Glutamatergic neuron (in vitro differentiated cells): ENCODE data around the gene INPP4B. TPM values are rescaled to one million over a fixed set of nuclear protein-coding genes. Genes with fewer than 3 reads are reported as not detected.

Source experiments
- DNase-seq: peaks from one replicate; pipeline ENCODE4 v3.0.0; 2022
- H3K27ac Mint-ChIP-seq: one replicate; pipeline ENCODE4 v1.8.0; 2020; ENCODE audit warnings: mild to moderate bottlenecking, mixed read lengths, inconsistent platforms; ENCODE audit not compliant: unreplicated experiment
- H3K27me3 Mint-ChIP-seq: one replicate; pipeline ENCODE4 v1.8.0; 2020; ENCODE audit warnings: mild to moderate bottlenecking, moderate library complexity, mixed read lengths, inconsistent platforms; ENCODE audit not compliant: unreplicated experiment
- H3K36me3 Mint-ChIP-seq: one replicate; pipeline ENCODE4 v1.8.0; 2020; ENCODE audit warnings: mild to moderate bottlenecking, mixed read lengths, inconsistent platforms; ENCODE audit not compliant: unreplicated experiment
- H3K4me1 Mint-ChIP-seq: one replicate; pipeline ENCODE4 v1.8.0; 2020; ENCODE audit warnings: mild to moderate bottlenecking, low read depth, mixed read lengths, inconsistent platforms; ENCODE audit not compliant: unreplicated experiment
- H3K4me3 Mint-ChIP-seq: one replicate; pipeline ENCODE4 v1.8.0; 2020; ENCODE audit warnings: mild to moderate bottlenecking, mixed read lengths, inconsistent platforms; ENCODE audit not compliant: unreplicated experiment
- H3K9me3 Mint-ChIP-seq: one replicate; pipeline ENCODE4 v1.8.0; 2020; ENCODE audit warnings: mild to moderate bottlenecking, moderate library complexity, mixed read lengths, inconsistent platforms; ENCODE audit not compliant: unreplicated experiment
- total RNA-seq: library from RNA; stranded (reverse); fragmentation: NEBNext Ultra II Directional; extraction: Animal tissue kit (Norgen Biotek cat#: 25700); gene quantifications from one replicate; pipeline ENCODE4 v1.2.1, GENCODE V29; 2021; ENCODE audit not compliant: unreplicated experiment
- TF ChIP-seq, protein P1 (sequence below): fragments of 200-600 bp; sonication (generic); IDR thresholded peaks from one replicate; pipeline ENCODE4 v1.5.0; 2021; ENCODE audit not compliant: partially characterized antibody, unreplicated experiment

The INPP4B gene
- total RNA-seq, 1 donor from 2014 or later = 2.4 TPM

GRCh38 chr4:142348613-142349021 is 497.5 kb downstream of the INPP4B start:
- Mint-ChIP-seq H3K4me3 (no peak overlapping the region), H3K27me3 (no peaks in the 10 kb centered on the region), H3K36me3 (no peaks in the 10 kb centered on the region), H3K27ac (no peak overlapping the region), H3K4me1 (peaks cover 27% of the 10 kb centered on the region), H3K9me3 (no peaks in the 10 kb centered on the region)
- DNase-seq = peak; percentile 18
- TF ChIP-seq, protein P1, sequence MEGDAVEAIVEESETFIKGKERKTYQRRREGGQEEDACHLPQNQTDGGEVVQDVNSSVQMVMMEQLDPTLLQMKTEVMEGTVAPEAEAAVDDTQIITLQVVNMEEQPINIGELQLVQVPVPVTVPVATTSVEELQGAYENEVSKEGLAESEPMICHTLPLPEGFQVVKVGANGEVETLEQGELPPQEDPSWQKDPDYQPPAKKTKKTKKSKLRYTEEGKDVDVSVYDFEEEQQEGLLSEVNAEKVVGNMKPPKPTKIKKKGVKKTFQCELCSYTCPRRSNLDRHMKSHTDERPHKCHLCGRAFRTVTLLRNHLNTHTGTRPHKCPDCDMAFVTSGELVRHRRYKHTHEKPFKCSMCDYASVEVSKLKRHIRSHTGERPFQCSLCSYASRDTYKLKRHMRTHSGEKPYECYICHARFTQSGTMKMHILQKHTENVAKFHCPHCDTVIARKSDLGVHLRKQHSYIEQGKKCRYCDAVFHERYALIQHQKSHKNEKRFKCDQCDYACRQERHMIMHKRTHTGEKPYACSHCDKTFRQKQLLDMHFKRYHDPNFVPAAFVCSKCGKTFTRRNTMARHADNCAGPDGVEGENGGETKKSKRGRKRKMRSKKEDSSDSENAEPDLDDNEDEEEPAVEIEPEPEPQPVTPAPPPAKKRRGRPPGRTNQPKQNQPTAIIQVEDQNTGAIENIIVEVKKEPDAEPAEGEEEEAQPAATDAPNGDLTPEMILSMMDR = no peak

DNA sequence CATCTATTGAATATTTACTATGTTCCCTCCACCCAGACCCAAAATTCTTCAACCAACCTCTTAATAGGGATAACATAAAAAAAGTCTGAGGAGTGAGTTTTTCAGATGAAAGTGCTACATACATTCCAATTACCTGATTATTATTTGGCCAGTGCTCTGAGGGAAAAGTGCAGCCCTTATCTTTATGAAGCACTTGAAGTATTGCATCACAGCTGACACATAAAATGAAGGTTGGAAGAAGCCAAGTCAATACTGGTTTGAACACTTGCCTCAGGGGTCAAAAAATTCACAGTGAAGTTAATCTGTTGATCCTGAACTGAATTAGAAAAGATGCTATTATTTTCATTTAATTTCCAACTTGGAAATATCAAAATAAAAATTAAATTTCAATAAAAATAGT is 498.9 kb downstream of the INPP4B start:
- TF ChIP-seq, protein P1 = no peak
- Mint-ChIP-seq H3K36me3 (no peaks in the 10 kb centered on the region), H3K4me1 (peaks cover 25% of the 10 kb centered on the region), H3K9me3 (no peaks in the 10 kb centered on the region), H3K4me3 (no peak overlapping the region), H3K27me3 (no peaks in the 10 kb centered on the region), H3K27ac (no peak overlapping the region)
- no peak for DNase-seq

DNA sequence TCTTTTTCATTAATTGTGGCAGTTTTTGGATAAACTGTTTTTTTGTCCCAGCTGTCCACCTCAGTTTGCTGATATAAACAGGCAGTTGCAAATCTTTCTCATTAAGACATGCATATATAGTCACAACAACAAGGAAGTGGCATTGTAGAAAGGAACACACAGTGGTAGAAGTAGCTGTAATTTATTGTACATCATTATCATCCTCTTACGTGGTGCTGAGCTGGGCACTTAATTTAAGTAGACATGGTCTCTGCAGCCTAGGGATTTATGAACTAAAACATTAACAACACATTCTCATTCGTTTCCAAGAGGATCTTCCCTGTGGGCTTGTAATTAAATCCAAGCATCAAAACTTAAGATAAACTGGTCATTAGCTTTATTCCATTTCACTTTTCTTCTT is 500.2 kb downstream of the INPP4B start:
- H3K27ac Mint-ChIP-seq = no peak overlapping the region
- no peaks in the 10 kb centered on the region for H3K9me3 Mint-ChIP-seq
- peaks cover 22% of the 10 kb centered on the region for H3K4me1 Mint-ChIP-seq

DNA sequence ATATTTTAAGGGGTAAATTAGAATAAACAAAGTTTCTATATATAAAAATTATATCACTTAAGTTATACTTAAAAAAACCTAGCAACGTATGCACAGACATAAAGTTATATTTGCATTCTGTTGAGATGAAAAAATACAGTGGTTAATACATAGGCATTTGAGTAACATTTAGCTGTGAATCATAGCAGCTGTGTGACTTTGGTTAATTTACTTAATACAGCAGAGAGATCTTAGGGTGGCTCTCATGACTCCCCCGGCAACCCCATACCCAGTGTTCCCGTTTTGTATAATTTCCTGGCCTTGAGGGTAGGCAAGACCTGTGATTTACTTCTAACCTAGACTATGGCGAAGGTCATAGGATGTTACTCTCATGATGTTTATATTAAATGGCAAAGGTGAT is 504.8 kb downstream of the INPP4B start:
- TF ChIP-seq, protein P1 = no peak
- no peak for DNase-seq
- no peaks in the 10 kb centered on the region for H3K27me3 Mint-ChIP-seq
- peaks cover 18% of the 10 kb centered on the region for H3K4me1 Mint-ChIP-seq
- no peak overlapping the region for H3K4me3 Mint-ChIP-seq
- H3K27ac Mint-ChIP-seq = no peak overlapping the region
- H3K36me3 Mint-ChIP-seq = peaks cover 5% of the 10 kb centered on the region
- no peaks in the 10 kb centered on the region for H3K9me3 Mint-ChIP-seq

More for the DNA sequence above, 500.2 kb downstream of the INPP4B start:
- H3K36me3 Mint-ChIP-seq = peaks cover 5% of the 10 kb centered on the region
- no peaks in the 10 kb centered on the region for H3K27me3 Mint-ChIP-seq
- H3K4me3 Mint-ChIP-seq = no peak overlapping the region
- no peak for DNase-seq
- TF ChIP-seq, protein P1 = no peak

- Mint-ChIP-seq H3K36me3 (peaks cover 5% of the 10 kb centered on the region), H3K9me3 (peaks cover 2% of the 10 kb centered on the region), H3K27me3 (no peaks in the 10 kb centered on the region), H3K4me3 (no peak overlapping the region), H3K27ac (no peak overlapping the region), H3K4me1 (peaks cover 13% of the 10 kb centered on the region)
- no peak for DNase-seq
- TF ChIP-seq, protein P1 = no peak
Measured at GRCh38 chr4:142339053-142339452, 507.0 kb downstream of the INPP4B start.
